NCI-H2227 treated with DMSO at 0.1 percent for 48 hours (cell line): ENCODE data around the gene SMIM5.
"Not testable (repeated sequence)": the region's sequence is repeated elsewhere in the genome, so short reads cannot be mapped to it uniquely, and the experiment has no call there.

ENCODE experiments used
- DNase-seq: peaks from one replicate; lab custom pipeline; 2025; lab: John Stamatoyannopoulos, UW

The SMIM5 gene

DNA sequence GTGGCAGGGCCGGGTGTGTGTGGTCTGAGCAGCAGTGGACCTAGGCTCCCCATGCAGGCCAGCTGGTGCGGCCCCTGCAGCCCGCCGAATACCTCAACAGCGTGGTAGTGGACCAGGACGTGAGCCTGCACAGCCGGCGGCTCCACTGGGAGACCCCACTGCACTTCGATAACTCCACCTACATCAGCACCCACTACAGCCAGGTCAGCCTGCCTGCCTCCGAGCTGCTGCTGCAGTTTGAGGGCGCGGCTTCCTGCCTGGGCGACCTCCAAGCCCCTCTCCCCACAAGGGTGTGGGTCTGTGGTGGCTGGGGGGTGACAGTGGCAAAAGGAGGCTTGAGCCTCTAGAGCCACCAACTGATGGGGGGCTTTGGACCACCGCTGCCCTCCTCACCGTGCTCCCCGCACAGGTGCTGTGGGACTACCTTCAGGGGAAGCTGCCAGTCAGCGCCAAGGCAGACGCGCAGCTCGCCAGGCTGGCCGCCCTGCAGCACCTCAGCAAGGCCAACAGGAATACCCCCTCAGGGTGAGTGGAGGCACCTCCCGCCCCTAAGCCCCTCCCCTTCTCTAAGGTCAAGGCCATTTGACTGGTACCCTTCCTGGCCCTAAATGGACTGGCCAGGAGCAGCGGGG is 8.4 kb upstream of the SMIM5 start:
- DNase-seq, result no peak

DNA sequence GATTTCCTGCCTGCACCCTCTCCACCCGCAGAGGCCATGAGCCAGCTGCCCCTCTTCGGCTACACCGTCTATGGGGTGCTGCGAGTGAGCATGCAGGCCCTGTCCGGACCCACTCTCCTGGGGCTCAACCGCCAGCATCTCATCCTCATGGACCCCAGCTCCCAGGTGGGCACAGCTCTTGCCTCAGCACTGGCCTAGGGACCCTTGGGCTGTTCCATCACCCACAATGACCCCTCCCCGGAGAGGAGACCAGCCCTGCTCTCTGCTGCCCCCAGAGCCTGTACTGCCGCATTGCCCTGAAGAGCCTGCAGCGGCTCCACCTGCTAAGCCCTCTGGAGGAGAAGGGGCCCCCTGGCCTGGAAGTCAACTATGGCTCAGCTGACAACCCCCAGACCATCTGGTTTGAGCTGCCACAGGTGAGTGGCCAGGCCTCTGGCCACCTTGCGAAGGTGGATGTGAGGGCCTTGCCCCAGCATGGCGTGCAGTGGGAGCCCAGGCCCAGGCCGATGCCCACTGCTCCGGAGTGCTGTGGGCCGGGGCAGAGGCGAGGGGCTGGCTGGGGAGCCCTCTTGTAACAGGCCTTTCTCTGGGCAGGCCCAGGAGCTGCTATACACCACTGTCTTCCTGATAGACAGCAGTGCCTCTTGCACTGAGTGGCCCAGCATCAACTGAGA is 7.3 kb upstream of the SMIM5 start:
- DNase-seq, result no peak

DNA sequence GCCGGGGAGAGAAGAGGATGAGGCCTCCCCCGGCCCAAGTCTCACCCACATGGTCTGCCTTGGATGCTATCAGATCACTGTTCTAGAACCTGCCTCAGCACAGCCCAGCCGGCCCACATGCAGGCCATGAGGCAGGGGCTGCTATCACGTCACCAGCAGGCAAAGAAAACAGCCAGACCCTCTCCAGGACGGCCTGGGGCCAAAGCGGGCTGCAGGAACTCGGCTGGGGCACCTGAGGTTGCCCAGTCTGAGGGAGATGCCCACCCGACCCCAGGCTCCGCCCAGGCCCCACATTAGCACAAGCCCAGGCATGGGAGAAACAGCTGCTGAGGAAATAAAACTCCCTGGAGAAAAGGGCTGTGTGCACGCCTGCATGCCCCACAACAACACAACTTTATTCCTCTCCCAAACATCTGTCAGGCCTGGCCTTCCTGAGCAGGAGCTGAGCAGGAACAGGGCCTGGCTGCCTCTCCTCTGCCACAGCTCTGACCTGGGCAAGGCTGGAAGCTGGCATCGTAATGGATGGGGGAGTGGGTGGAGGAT is 6.7 kb upstream of the SMIM5 start:
- no peak for DNase-seq

DNA sequence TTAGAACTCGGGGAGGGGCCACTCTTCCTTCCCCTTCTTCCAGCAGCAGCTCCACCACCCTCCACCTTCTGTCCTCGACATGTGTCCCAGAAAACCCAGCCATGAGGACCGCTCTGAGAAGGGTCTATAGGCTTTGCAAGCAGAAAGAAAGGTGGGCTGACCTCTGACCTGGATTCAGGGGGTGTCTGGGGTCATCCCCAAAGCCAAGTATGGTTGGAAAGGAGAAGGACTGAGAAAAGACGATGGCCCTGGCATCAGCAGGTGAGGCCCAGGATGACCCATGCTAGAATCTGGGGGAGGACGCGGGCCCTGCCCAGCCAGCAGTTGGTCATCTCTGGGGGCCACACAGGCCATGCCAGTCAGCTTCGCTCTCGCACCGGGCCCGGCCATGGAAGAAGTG is 6.1 kb upstream of the SMIM5 start:
- no peak for DNase-seq

DNA sequence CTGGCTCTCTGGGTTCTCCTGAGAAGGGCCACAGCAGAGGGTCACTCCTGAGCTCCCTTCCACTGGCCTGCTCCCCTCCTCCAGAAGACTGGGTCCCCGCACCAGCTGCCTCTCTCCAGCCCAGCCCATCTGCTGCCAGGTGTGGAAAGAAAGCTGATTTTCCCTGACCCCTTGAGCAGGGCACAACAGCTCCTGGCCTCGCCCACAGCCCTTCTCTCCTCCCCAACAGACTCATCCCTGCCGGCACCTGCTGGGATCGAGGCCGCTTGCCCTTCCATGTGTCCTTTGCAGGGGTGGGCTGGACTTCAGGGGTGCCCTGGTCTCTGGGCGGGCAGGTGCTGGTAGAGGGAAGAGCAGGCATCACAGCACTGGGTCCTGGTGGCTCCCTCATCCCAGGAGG is 4.8 kb upstream of the SMIM5 start:
- DNase-seq, result no peak

DNA sequence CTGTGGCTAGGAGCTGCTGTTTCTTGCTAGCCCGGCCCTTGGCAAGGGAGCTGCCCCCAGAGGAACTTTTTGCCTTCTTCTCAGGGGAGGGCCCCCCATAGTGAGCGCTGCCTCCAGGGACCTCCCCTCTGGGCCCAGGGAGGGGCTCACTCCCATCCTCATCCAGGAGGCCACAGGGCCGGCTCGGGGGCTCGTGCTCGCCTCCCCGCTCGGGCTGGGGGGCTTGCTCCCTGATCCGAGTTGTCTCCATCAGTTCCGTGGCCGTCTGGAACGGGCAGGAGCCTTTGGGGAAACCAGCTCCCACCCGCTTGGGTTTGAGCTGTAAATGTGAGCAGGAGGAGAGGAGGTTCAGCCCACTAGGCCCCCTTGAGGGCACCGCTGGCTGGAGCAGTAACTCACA is 4.1 kb upstream of the SMIM5 start:
- no peak for DNase-seq

DNA sequence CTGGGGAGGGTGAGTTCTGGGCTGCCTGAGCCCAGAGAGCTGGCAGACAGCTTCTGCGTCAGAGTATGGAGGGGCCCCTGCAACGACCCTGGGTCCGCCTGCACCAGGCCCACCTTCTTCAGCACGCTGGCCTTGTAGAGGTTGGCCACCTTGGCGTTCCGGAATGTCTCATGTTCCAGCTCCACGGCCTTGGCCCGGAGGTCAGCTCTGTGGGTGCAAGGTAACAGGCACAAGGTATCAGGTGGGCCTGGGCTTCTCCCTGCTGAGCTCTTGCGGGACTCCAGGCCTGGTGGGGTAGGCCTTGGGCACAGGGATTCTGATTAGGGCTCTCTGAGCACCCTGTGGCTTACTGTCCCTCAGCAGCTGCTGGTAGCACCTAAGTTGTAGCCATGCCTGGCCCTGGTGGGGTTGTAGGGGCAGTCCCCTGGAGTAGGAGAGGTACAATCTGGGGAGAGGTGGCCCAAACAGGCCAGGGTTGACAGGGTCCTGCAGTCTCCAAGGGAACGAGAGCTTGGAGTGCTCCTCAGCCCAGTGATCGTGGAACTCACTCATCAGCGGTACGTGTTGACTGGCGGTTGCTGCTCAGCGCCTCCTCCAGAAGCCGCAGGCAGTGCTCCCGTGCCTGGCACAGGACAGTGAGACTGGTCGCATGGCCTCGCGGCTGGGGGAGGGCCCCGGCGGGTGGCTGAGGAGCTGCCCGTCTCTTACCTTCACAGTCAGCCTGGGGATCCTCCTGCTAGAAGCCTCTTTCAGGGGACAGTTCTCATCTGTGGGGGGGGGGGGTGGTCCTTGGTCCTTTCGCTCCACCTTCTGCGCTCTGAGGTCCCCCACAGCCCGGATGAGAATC is 2.9 kb upstream of the SMIM5 start:
- DNase-seq, result no peak

DNA sequence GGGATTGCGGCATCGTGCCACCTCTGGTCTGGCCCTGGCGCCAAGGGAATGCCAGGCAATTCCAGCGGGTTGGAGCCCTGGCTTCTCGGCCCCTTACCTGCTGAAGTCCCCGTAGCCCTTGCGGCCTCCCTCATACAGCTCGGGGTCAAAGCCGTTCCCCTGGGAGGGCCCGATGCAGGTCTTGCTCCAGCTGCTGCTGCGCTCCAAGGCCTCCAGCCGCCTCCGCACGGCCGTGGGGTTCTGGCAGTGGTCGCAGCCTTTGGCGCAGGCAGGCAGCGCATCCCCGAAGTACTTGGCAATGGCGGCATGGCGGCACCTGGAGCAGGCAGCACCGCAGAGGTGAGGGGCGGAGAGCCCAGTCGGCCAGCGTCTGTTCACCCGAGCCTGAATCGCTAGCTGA is 1.9 kb upstream of the SMIM5 start:
- DNase-seq, result no peak

DNA sequence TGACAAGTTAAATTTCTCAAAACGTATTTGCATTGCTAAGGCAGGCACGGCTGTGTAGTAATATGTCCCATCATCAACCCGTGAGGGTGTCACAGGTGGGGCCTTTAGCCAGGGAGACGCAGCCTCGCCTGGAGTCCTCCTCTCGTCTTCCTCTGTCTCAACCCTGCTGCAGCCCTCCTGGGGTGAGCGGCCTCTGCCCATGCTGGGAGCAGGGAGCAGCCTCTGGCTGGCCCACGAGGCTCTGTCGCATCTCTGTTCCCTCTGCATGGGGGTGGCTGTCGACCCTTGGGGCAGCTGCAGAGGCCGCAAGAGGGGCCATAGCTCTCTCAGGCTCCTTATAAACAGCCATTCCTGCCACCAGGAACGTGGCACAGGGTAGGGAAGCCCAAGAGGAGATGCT is 806 bp upstream of the SMIM5 start:
- no peak for DNase-seq

DNA sequence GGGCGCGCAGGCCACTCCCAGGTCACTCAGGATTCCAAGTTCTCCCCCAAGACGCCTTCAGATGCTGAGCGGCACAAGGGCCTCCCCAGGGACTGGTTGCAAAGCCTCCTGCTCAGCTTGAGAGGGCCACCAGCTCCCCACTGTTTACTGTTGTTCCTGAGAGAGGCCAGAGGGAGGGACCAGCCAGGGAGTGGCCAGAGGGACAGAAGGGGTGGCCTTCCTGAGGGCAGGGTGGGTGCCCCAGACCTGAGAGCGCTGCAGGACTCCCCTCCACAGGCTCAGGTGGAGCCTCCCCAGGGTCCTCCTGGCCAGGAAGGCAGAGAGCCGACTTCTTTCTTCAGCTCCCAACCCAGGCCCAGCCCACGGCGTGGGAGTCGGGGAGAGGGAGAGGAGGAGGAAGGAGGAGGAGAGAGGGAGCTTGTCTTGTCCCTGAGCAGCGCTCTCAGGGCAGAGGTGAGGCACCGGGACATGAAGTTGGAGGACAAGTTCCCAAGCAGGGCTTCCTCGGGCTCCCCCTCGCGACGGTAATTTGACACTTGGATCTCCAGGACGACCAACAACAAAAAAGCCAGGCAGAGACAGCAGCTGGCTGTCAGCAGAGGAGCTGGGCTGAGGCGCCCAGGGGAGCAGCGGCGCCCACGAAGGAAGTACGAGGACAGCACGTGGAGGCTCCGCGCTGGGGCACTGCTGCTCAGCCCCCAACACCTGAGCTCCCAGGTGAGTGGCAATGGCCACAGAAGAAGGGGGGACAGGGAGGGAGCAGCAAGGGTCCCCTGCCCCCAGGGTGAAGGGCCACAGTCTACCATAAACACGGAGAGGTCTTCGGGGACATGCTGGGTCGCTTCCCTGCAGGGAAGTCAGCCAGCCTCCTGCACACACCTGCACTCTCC is 497 bp downstream of the SMIM5 start:
- peak; percentile 47 for DNase-seq

DNA sequence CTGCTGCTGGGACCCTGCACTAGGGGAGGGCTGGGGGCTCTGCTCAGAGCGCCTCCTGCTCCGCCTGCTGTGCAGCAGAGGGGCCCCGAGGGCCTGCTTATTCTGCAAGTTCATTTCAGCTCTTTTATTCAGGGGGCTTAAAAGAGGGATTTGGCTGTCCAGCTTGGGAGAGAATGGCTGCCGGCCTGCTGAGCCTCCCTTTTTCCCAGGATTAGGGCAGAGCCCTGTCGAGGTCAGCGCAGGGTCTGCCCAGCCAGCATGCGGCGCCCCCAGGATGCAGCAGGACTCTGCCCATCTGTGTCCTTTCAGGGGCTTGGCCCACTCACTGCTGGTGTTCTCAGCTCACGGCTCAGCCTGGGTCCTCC is 1.1 kb downstream of the SMIM5 start:
- DNase-seq, result no peak

DNA sequence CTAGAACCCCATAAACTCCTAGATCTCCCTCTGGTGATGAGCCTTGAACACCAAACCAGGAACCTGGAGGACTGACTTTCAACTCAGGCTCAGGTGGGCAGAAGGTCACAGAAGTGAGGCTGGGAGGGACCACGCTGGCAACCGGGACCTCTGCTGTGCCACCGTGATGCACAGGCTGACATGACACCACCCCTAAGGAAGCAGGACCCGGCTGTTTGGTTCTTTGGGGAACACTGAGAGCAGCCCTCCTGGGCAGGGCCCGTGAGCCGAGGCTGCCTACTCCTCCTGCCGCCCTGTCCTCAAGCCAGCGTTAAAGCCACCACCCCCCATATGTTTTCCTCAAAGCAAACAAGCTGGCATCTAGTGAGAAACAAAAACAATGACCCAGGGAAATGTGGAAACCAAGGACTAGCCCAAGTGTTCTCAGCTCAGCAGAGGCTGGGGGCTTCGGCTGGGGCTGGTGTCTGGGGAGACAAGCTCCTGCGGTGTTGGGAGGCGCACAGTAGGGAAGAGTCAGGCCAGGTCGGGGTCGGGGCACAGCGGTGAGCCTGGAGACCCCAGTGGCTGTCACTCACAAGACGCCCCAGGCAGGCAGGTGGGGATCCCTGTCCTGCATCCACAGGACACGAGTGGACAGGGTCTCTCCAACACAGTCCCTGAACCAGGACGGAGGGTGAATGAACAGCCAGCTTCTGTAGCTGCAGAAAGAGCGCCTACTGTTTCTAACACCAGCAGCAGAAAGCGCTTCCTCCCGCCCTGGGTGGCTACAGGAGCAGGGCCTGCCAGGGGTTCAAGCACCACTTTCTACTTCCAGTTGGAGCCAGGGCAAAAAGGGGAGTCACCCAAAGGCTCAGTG is 1.7 kb downstream of the SMIM5 start:
- no peak for DNase-seq

DNA sequence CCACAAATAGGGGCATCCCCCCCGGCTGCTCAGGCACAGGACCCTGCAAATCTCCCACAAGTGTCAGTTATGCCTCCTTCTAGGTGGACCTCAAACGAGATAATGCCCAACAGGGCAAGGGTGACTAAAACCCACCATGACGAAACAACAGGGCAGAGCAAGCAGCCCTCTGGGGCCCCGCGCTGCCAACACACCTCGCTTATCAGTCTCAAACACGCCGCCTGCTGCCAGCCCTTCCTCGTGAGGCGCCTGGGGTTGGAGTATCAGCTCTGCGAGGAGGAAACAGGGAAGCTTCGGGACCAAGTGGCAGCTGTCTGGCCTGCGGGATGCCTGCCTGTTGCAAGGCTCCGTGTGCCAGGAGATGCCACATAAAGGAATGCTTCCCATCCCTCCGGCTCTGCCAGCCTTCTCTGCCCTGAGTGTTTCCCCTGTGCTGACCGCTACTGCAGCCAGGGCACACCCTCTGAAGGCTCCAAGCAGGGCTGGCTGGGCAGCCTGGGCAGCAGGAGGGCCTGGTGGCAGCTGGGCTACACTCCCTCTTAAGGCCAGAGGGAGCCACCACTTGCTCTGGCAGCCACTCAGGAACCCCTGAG is 2.5 kb downstream of the SMIM5 start:
- DNase-seq, result no peak

DNA sequence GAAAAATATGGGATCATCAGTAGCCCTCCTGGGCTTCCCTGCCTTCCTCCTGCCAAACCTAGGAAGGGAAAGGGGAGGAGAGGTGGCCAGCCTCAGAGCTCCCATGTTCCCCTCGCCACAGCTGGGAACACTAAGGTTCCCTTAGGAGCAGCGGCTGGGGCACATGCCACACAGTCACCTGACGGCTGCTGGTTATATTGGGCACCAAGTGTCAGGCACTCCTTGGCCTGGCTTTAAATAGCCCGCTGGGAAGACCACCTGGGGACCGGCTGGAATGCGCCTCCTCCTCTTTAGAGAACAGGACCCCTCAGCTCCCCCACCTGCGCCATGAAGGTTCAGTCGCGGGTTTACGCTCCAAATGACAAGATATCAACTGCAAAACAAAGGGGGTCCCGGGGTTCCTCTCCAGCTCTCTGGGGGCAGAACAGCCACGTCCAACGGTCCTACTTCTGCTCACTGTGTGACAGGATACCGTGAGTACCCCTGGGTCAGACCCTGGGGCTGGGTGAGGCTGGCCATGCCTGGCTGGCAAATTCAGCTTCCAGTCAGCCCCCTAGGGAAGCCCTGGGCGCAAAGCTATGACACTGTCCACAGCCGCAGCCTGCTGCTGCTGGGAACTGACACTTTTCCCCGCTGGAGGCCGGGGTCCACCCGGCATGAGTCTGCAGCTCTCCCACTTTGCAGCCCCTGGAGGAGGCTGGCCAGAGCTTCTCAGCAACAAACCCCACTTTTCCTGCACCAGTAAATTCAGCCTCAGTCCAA is 3.3 kb downstream of the SMIM5 start:
- no peak for DNase-seq

DNA sequence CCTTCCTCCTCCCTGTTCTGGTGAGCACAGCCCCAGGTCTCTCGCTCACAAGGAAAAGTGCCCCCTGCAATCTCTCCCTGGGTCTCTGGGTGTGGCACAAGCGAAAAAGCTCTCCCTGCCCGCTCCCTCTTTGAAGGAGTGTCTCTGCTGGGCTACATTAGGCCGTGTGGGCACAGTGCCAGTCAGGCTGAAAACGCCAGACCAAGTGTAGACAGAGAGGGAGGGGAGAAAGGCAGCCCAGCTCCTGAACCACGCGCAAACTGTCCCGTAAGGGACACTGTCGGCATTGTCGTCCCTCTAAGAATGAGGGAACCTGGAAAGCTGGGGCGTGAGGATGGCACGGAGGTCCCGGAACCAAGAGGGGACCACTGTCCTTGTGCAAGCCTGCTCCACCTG is 3.9 kb downstream of the SMIM5 start:
- no peak for DNase-seq

DNA sequence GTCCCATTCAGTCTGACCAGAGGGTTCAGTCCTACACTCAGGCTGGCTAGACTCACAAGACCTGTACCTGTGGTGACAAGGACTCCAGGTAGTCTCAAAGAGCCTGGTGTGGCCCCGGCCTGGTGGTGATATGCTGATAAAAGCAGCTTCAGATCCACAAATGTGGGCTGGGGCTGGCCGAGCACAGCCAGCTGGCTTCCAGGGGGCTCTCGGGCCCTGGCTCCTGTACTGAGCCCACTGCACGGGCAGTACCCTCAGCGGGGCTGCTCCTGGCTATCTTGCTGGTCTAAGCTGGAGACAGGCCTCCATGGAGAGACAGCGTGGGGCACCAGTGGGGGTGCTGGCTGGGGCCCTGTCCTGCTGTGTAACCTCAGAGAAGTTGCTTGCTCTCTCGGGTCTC is 4.3 kb downstream of the SMIM5 start:
- no peak for DNase-seq

DNA sequence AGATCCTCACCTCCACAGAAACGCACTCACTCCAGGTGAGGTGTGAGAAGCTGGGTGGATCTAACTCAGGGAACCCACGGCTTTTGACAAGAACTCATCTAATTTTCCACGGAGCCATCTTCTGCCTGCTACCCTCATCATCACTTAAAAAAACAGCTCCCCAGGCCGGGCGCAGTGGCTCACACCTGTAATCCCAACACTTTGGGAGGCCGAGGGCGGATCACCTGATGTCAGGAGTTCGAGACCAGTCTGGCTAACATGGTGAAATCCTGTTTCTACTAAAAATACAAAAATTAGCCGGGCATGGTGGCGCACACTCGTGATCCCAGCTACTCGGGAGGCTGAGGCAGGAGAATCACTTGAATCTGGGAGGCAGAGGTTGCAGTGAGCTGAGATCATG is 4.8 kb downstream of the SMIM5 start:
- DNase-seq, result not testable (repeated sequence)

DNA sequence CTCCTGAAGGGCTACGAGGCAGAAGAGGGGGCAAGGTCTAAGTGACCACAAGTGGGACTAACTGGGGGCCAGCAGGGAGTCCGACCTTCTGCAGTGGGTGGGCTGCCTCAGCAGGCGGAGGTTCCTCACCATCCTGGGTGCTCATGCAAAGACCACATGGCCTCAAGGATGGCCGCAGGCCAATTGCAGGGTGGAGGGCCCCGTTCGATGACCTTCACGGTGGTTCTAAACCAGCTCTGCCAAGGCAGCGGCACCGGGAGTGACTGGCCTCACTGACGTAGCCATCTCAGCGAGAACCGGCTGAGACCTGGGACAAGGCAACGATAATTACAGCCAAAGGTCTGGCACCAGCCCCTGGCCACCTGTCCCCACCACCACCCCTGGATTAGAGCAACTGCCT is 5.7 kb downstream of the SMIM5 start:
- no peak for DNase-seq

DNA sequence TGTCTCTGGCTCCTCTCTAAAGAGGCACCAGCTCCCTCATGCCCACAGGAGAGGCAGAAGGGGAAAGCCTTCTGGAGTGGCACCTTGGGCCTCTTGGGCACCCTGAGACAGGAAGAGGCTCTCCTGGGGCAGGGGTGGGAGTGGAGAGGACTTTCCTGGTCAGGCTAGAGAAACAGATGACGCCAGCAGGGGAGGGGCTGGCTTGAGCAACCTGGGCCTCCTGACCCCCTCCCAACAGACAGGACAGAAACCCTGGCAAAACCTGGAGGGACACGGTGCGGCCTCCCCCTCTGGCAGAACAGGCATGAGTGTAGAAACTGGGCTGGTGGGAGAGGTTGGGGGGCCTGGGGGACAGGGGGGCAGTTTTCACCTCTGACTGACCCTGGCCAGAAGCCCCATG is 6.1 kb downstream of the SMIM5 start:
- no peak for DNase-seq
